Dendritic cell treated with granulocyte-macrophage colony-stimulating factor and Interleukin-4, amounts not matched to agents 40 ng/mL and 50 ng/mL, for 4 days (primary cell): ENCODE results near the gene CTSA.
"Not testable (repeated sequence)": the region's sequence is repeated elsewhere in the genome, so short reads cannot be mapped to it uniquely, and the experiment has no call there.

Experiments used
- H3K27ac Mint-ChIP-seq: one replicate; pipeline ENCODE4 v1.8.0; 2022; ENCODE audit warnings: mild to moderate bottlenecking, mixed read lengths
- H3K27me3 Mint-ChIP-seq: one replicate; pipeline ENCODE4 v1.8.0; 2022; ENCODE audit warnings: mild to moderate bottlenecking, mixed read lengths
- H3K36me3 Mint-ChIP-seq: one replicate; pipeline ENCODE4 v1.8.0; 2022; ENCODE audit warnings: low read depth, mixed read lengths
- H3K4me1 Mint-ChIP-seq: one replicate; pipeline ENCODE4 v1.8.0; 2022; ENCODE audit warnings: low read depth, mixed read lengths
- H3K4me3 Mint-ChIP-seq: one replicate; pipeline ENCODE4 v1.8.0; 2022; ENCODE audit warnings: mild to moderate bottlenecking, moderate library complexity, mixed read lengths
- H3K9me3 Mint-ChIP-seq: one replicate; pipeline ENCODE4 v1.8.0; 2022; ENCODE audit warnings: mixed read lengths
- intact Hi-C: fragments of 100-400 bp; cut with micrococcal nuclease; formaldehyde crosslinking; loops from one replicate; pipeline ENCODE4 v1.15.0; 2022

CTSA gene

DNA sequence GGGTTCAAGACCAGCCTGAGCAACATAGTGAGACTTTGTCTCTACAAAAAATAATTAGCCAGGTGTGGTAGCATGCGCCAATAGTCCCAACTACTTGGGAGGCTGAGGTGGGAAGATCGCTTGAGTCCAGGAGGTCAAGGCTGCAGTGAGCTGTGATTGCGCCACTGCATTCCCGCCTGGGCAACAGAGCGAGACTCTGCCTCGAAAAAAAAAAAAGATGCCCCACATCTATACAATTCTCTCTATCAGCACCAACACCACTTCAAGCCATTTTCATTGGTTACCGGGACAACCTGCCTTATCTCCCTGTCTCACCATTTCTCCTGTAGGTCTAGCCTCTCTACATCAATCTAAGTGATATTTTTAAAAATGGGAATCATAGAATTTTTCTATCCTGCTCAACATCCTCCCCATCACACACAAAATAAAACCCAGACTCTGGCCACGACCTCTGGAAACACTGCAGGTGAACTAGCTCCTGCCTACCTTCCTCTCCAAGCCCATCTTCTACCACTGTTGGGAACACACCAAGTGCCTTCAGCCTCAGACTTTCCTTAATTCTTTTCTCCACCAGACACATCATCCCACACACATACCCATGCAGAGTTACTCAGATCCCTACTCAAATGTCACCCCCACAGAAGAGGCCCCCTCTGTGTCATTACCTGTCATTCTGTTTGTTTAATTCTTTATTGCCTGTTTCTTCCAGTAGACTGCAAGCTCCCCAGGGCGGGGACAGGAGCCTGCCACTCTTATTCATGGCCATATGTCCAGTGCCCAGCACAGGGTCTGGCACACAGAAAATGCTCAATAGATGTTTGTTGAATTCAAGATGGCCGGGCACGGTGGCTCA, 30.4 kb downstream of the CTSA start:
- H3K27ac Mint-ChIP-seq: peak overlapping the region; percentile 59
- intact Hi-C loops: no loop called here
- no peak overlapping the region for H3K4me3 Mint-ChIP-seq
- peaks cover 18% of the 10 kb centered on the region for H3K27me3 Mint-ChIP-seq
- peaks cover 59% of the 10 kb centered on the region for H3K4me1 Mint-ChIP-seq
- H3K36me3 Mint-ChIP-seq: no peaks in the 10 kb centered on the region
- no peaks in the 10 kb centered on the region for H3K9me3 Mint-ChIP-seq

GRCh38 chr20:45924391-45925261, 33.5 kb downstream of the CTSA start:
- Mint-ChIP-seq H3K36me3 (no peaks in the 10 kb centered on the region), H3K4me3 (peak overlapping the region; percentile 53), H3K27me3 (peaks cover 18% of the 10 kb centered on the region), H3K9me3 (no peaks in the 10 kb centered on the region), H3K4me1 (peaks cover 55% of the 10 kb centered on the region), H3K27ac (peak overlapping the region; percentile 90)
- intact Hi-C loops: no loop called here

GRCh38 chr20:45925821-45926506, 34.8 kb downstream of the CTSA start:
- Mint-ChIP-seq H3K27ac (peak overlapping the region; percentile 90), H3K4me3 (no peak overlapping the region), H3K9me3 (no peaks in the 10 kb centered on the region), H3K27me3 (peaks cover 18% of the 10 kb centered on the region), H3K4me1 (peaks cover 42% of the 10 kb centered on the region), H3K36me3 (no peaks in the 10 kb centered on the region)
- intact Hi-C loops: no loop called here

DNA sequence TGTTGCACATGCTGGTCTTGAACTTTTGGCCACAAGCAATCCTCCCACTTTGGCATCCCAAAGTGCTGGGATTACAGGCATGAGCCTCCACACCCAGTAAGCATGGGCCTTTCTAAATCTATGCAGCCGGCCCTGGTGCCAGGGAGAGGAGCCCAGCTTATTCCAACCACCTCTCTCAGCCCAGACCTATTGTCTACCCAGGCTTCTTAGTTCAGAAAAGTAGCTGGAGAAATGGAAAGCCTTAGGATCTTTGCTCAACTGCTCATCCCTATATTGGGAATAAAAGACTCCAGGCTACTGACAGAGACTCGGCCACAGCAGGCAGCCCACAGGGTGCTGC, 35.6 kb downstream of the CTSA start:
- H3K4me1 Mint-ChIP-seq: peaks cover 35% of the 10 kb centered on the region
- H3K36me3 Mint-ChIP-seq: no peaks in the 10 kb centered on the region
- no peaks in the 10 kb centered on the region for H3K9me3 Mint-ChIP-seq
- H3K4me3 Mint-ChIP-seq: no peak overlapping the region
- H3K27ac Mint-ChIP-seq: peak overlapping the region; percentile 23
- intact Hi-C loops: no loop called here
- peaks cover 15% of the 10 kb centered on the region for H3K27me3 Mint-ChIP-seq

- intact Hi-C loops: no loop called here
- peaks cover 4% of the 10 kb centered on the region for H3K36me3 Mint-ChIP-seq
- no peak overlapping the region for H3K4me3 Mint-ChIP-seq
- H3K9me3 Mint-ChIP-seq: no peaks in the 10 kb centered on the region
- H3K4me1 Mint-ChIP-seq: peaks cover 32% of the 10 kb centered on the region
- H3K27ac Mint-ChIP-seq: peak overlapping the region; percentile 23
- H3K27me3 Mint-ChIP-seq: peaks cover 10% of the 10 kb centered on the region
These were observed 36.1 kb downstream of the CTSA start for GRCh38 chr20:45927071-45927878.

DNA sequence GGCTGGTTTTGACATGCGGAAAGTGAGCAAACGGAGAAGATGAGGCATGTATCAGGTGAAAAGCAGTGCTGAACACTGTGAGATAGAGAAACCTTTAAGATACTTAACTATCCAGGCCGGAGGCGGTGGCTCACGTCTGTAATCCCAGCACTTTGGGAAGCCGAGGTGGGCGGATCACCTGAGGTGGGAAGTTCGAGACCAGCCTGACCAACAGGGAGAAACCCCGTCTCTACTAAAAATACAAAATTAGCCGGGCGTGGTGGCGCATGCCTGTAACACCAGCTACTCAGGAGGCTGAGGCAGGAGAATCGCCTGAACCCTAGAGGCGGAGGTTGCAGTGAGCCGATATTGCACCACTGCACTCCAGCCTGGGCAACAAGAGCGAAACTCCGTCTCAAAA, 40.5 kb downstream of the CTSA start:
- intact Hi-C loops, H3K27me3 Mint-ChIP-seq, H3K4me3 Mint-ChIP-seq, H3K27ac Mint-ChIP-seq, H3K9me3 Mint-ChIP-seq: not testable (repeated sequence)
- peaks cover 17% of the 10 kb centered on the region for H3K4me1 Mint-ChIP-seq
- peaks cover 28% of the 10 kb centered on the region for H3K36me3 Mint-ChIP-seq

DNA sequence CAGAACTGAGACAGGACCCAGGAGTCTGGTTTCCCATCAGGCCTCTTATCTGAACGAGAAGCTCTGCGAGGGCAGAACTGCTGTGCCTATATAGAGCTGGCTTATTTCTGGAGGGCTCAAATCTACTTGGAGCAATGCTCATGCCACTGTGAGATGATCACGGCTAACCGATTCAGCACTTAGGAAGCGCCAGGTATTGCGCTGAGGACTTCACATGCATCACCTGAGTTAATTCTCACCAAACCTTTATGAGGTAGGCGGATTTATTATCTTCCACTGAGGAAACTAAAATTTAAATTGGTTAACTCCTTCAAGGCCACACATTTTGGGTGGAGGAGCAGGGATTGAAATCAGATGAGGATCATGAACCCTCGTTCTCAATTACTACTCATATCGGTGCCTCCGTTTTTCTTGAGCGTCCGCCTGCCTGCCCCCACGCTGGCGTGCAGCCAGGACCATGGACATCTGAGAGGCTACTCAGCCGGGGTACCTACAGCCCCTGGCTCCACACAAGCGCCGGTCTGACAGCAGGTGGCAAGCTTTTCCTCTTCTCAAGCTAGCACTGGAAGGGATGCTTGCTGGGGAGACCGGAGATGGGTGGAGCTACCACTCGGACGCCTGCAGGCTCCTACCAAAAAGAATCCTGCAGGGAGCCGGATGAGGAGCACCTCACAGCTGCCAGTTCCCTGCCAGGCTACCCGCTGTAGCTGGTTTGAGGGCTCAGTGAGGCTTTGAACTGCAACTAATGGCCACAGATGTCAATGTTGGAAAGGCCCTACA, 42.3 kb downstream of the CTSA start:
- Mint-ChIP-seq H3K27me3 (no peaks in the 10 kb centered on the region), H3K9me3 (no peaks in the 10 kb centered on the region)

GRCh38 chr20:45934046-45934585, 43.0 kb downstream of the CTSA start:
- H3K36me3 Mint-ChIP-seq: peaks cover 51% of the 10 kb centered on the region
- H3K4me1 Mint-ChIP-seq: peaks cover 18% of the 10 kb centered on the region
- intact Hi-C loops: loop anchor here (1.0 kb wide), 1 partner anchor 44 kb away; no protein-coding TSS in a partner anchor
- peak overlapping the region; percentile 100 for H3K27ac Mint-ChIP-seq
- H3K9me3 Mint-ChIP-seq: no peaks in the 10 kb centered on the region
- no peaks in the 10 kb centered on the region for H3K27me3 Mint-ChIP-seq
- peak overlapping the region; percentile 99 for H3K4me3 Mint-ChIP-seq

More for the DNA sequence above, 42.3 kb downstream of the CTSA start:
- H3K4me1 Mint-ChIP-seq: peaks cover 15% of the 10 kb centered on the region
- peaks cover 44% of the 10 kb centered on the region for H3K36me3 Mint-ChIP-seq
- H3K4me3 Mint-ChIP-seq: peak overlapping the region; percentile 99
- intact Hi-C loops: loop anchor here (1.0 kb wide), 1 partner anchor 43 kb away; no protein-coding TSS in a partner anchor
- peak overlapping the region; percentile 100 for H3K27ac Mint-ChIP-seq

- no peaks in the 10 kb centered on the region for H3K27me3 Mint-ChIP-seq
- H3K36me3 Mint-ChIP-seq: peaks cover 58% of the 10 kb centered on the region
- no peaks in the 10 kb centered on the region for H3K9me3 Mint-ChIP-seq
- peak within 1 kb of the TSS; percentile 99 for H3K4me3 Mint-ChIP-seq
- intact Hi-C loops: loop anchor here (1.0 kb wide), 3 partner anchors 24 to 78 kb away; partner anchors contain the start of genes ACOT8 and ZSWIM3
- peaks cover 18% of the 10 kb centered on the region for H3K4me1 Mint-ChIP-seq
- peak within 1 kb of the TSS; percentile 100 for H3K27ac Mint-ChIP-seq
These were observed 43.7 kb downstream of the CTSA start, which contains the start of gene PCIF1 for GRCh38 chr20:45934586-45935415. Gene PCIF1 (plus strand): TSS chr20:45934683. CDS start chr20:45939000, 4,317 bp downstream.

DNA sequence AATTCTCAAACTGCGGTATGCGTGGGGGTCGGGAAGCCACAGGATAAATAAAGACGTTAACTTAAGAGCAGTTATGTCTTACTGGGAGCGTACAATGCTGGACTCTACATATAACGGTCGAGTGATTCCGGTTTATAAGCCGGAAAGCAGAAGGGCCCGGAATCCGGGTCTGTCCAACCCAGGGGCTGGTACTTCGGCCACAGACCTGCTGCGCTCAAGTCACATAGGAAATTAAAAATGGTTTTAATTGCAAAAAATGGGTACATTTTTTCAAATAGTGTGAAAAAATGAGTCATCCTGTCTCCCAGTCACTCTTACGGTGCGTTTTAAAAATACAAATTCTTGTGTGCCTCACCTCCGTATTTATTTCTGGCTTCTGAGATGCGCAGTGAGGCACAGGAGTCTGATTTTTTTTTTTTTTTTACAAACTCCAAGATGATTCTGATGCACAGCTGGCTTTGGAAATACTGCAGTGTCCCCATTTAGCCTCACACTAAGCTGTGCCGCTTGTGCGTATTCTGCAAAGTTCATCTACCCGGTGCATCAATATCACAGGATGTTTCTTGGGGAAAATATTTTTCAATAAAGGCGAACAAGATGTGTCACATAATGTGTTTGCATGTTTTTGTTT, 44.4 kb downstream of the CTSA start:
- no peaks in the 10 kb centered on the region for H3K27me3 Mint-ChIP-seq
- H3K36me3 Mint-ChIP-seq: peaks cover 65% of the 10 kb centered on the region
- intact Hi-C loops: loop anchor here (1.0 kb wide), 2 partner anchors 25 to 78 kb away; partner anchors contain the start of genes ACOT8 and ZSWIM3
- peak overlapping the region; percentile 88 for H3K4me3 Mint-ChIP-seq
- H3K27ac Mint-ChIP-seq: peak overlapping the region; percentile 100
- no peaks in the 10 kb centered on the region for H3K9me3 Mint-ChIP-seq
- peaks cover 18% of the 10 kb centered on the region for H3K4me1 Mint-ChIP-seq

- H3K4me1 Mint-ChIP-seq: peaks cover 18% of the 10 kb centered on the region
- peaks cover 74% of the 10 kb centered on the region for H3K36me3 Mint-ChIP-seq
These were observed 46.6 kb downstream of the CTSA start for GRCh38 chr20:45937765-45938164.

More at GRCh38 chr20:45937765-45938164, 46.6 kb downstream of the CTSA start:
- no peak overlapping the region for H3K4me3 Mint-ChIP-seq
- no peak overlapping the region for H3K27ac Mint-ChIP-seq
- no peaks in the 10 kb centered on the region for H3K9me3 Mint-ChIP-seq
- no peaks in the 10 kb centered on the region for H3K27me3 Mint-ChIP-seq
- intact Hi-C loops: no loop called here
